ENCODE results near the gene SNX20.

SNX20 gene

GRCh38 chr16:50679676-50680555, 1.2 kb downstream of the SNX20 start:
- no peak for DNase-seq

DNA sequence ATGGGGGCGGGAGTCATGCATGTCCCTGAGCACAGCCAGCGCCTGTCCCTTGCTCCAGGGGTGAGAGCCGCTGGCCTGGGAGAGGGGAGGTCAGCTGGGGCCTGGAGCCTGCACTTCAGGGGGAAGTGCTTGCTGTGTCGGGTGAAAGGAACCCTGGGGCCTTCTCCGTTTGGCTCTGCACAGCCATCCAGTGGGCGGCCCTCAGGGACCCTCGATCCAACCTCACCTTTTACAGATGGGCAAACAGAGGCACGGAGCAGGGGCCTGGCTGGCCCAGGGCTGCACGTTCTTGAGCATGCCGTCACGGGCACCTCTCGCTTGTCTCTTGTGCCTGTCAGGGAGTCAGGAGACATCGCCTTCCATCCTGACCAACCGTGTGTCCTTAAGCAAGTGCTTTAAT, 1.8 kb downstream of the SNX20 start:
- DNase-seq, result no peak

- no peak for DNase-seq
Measured at GRCh38 chr16:50678531-50678930, 2.6 kb downstream of the SNX20 start.

- no peak for DNase-seq
Measured at GRCh38 chr16:50677351-50677750, 3.8 kb downstream of the SNX20 start.

DNA sequence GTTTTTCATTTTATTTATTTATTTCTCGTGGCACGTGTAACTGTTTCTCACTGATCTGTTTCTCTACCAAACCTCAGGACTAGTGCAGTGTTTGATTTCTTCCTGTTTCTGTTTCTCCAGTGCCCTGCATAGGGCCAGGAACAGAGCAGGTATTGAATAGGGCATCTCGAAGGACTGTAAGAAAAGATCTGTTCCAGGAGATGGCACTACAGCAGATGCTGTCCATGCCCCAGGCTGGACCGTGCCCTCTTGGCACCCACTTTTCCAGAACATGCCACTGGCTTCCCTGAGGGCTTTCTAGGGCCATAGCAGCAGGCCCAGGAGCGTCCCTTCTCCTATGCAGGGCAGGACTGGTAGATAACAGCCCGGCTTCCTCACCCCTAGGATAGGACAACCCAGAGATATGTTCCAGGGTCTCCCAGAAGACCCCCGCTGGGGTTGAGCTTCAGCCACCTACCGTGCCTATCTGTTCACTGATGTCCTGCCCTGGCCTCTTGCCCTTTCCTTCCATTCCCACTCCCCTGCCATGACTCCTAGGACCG, 4.4 kb downstream of the SNX20 start:
- DNase-seq, result no peak

DNA sequence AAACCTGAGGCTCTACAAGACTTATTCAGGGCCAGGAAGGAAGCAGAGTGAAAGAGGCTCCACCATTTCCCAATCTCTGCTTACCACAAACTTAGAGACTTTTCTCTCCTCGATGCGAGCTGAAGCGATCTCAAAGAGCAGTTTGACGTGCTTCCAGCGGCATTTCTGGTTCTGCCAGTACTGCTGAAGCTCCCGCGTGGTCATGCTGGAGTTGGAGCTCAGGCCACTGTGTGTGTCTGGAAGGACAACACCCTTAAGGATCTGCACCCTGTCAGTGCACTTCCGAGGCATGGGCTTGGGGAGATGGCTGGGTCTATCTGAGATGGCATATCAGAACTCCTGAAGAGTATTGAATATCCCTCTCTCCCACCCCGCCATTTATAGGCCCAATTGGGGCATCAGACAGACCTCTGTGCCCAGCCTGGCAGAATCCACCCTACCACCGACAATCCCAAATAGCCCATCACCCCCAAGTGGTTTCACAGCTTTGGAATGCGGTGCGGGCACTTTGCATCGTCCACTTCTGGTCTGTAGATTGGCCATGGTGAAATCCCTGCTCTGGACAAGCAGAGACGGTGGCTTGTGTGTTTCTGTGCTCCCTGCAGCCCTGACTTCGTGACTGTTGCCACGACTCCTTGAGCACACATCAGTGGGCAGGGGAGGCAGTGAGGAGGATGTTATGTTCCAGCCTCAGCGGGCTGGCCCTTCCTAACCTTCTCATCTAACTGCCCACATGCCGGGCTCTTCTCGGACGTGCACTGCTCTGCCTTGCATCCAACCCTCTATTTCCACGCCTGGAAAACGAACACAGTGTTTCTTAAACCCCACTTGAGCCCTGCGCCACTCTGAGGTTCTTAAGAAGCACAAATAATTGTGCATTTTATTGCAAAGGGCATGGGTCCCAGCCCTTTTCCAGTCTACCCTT, 5.2 kb downstream of the SNX20 start:
- no peak for DNase-seq

GRCh38 chr16:50674831-50675230, 6.3 kb downstream of the SNX20 start:
- no peak for DNase-seq

DNA sequence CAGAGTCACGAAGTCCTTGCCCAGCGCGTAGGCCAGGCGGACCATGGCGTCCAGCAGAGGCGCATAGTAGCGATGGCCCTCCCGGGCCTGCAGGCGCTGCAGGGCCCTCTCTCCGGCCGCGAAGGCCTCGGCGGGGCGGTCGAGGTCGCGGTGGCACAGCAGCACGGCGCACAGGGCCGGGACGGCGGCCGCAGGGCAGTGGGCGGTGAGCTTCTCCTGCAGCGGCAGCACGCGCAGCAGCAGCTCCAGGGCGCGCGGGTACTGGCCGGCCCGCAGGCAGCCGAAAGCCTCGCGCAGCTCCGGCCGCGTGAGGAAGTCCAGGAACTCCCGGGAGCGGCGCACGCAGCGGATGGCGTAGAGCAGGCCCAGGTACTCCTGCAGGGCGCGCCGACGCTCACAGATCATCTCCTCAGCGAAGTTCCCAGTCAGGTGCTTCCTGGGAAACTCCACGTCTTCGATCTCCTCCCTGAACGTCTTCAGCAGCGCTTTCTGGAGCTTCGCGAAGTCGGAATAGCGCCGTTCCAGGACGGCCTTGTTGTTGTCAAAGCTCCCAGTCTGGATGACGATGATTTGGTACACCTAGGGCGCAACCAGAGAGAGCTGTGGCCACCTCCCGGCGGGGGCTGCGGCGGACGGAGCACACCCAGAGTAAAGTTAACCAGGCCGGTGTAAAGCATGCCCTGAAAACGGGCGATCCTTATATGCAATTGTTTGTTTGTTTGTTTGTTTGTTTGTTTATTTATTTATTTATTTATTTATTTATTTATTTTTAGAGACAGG, 7.4 kb downstream of the SNX20 start:
- DNase-seq, result no peak

DNA sequence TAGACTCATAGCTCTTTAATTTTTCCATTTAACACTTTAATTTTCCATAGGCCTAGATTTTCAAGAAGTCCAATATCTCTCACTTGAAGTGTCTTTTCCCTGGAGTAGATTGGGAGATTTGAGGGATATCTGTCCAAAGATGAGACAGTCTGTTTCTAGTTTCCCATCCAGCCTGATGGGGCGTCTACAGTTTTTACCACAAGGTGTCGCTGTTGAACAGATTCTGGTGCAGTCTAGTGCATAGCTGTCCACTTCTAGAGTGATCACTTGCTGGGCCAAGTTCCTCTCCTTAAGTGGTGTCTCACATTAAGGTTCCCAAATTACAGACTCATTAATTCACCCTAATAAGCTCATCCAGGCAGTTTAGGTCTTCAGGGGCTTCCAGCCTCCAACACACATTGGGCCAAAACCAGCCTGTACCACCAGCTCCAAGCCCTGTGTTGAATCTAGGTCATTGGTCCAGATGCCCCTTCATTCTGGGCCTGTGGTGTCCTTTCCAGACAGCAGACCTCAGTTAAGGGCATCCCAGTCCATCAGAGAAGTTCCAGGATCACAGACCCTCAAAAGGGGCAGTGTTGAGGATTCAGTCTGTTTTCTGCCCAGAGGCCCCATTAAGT, 9.4 kb downstream of the SNX20 start:
- no peak for DNase-seq

DNA sequence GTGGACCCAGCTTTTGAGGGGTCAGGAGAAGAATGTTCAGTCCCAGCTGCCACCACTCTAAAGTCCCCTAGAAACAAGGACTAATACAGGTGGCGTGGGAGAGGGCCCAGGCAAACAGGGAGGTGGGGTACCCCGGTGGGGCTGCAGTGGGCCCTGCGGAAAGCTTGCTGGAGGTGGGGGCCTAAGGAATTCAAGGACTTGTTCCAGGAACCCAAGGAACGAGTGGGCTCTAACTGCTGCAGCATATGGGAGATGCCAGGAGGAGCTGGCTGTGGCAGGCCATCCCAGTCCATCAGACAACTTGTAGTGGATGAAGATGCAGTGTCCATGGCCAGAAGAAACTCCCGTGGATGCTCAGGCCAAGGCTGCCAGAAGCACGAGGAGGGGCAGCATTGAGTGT, 10.6 kb downstream of the SNX20 start:
- DNase-seq, result no peak

- DNase-seq, result no peak
Measured at GRCh38 chr16:50669741-50670140, 11.4 kb downstream of the SNX20 start.

DNA sequence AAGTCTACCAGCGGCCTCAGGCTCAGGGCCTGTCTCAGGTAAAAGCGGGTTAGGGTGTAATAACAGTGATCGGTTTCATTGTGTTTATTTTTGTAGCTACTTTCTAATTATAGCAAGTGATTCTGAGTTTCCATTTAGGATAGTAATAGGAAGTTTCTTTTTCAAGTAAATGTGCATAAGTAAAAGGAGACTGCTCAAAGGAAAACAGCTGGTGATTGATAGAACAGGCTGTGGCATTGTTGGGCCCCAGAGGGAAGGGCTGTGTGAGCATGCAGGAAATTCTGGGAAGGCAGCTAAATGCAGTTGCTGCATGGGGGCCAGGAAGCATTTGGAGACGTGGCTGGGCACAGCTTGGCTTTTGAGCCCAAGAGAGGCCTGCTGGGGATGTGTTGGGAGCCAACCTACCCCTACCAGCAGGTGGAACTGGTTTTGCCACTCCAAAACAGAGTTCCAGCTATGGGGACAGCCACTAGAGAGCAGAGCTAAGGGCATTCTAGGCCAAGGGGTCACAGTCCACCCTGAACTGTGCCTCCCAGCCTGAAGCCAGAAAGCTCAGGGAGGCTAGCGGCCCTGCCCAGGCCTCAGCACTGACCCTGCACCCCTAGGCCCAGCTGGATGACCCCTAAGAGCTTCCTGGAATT, 12.6 kb downstream of the SNX20 start:
- DNase-seq, result peak in 2 of 14 donors; percentile 10 to 28

- DNase-seq, result no peak
Measured at GRCh38 chr16:50667497-50668367, 13.4 kb downstream of the SNX20 start.

GRCh38 chr16:50666658-50667496, 14.2 kb downstream of the SNX20 start:
- DNase-seq, result no peak

DNA sequence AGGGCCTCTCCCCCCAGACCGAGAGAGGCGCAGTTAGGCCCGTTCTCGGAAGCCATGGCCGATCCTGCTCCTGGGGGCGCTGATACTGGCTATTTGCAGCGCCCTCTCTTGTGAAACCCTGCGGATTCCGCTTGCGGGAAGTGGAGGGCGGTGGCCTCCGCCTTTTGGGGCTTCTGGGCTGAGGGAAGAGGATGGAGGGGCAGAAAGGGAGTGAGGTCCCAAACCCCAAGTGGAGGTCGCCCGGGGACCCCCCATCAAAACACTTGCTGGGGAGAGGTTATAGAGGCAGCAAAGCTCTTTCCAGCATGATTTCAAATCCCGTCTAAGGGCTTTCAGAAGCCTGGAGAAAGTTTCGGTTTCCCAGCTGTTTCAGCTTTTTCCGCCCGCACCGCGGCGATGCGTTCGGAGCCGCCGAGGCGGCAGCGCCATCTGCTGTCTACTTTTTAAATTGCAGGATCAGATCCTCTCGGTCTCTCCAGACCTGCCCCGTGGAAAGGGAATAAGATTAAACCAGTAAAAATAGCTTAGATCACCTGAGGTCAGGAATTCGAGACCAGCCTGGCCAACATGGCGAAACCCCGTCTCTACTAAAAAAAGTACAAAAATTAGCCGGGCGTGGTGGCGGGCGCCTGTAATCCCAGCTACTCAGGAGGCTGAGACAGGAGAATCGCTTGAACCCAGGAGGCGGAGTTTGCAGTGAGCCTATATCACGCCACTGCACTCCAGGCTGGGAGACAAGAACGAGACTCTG, 15.8 kb downstream of the SNX20 start:
- peak in 13 of 14 donors; percentile 18 to 83 (median 48) for DNase-seq

GRCh38 chr16:50664270-50664669, 16.8 kb downstream of the SNX20 start:
- no peak for DNase-seq

- DNase-seq, result no peak
Measured at GRCh38 chr16:50662306-50662940, 18.7 kb downstream of the SNX20 start.

DNA sequence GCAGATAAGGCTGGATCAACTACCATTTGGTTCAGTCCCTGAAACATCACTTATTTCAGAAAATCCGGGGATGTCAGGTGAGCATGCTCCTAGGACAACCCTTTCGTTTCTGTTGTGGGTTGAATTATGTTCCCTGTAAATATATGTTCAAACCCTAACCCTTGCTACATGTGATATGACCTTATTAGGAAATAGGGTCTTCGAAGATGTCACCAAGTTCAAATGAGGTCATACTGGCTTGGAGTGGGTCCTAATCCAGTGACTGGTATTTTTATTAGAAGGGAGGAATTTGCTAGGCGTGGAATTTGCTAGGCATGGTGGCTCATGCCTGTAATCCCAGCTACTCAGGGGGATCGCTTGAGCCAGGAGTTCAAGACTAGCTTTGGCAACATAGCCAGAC, 21.3 kb downstream of the SNX20 start:
- DNase-seq, result no peak

Measured in C1 segment of cervical spinal cord (tissue), 14 donors.